ENCODE data around the gene GMIP.
"Not testable (repeated sequence)": the region's sequence is repeated elsewhere in the genome, so short reads cannot be mapped to it uniquely, and the experiment has no call there.

The GMIP gene

GRCh38 chr19:19635313-19635702 lies 8.1 kb downstream of the GMIP start:
- DNase-seq, result no peak

DNA sequence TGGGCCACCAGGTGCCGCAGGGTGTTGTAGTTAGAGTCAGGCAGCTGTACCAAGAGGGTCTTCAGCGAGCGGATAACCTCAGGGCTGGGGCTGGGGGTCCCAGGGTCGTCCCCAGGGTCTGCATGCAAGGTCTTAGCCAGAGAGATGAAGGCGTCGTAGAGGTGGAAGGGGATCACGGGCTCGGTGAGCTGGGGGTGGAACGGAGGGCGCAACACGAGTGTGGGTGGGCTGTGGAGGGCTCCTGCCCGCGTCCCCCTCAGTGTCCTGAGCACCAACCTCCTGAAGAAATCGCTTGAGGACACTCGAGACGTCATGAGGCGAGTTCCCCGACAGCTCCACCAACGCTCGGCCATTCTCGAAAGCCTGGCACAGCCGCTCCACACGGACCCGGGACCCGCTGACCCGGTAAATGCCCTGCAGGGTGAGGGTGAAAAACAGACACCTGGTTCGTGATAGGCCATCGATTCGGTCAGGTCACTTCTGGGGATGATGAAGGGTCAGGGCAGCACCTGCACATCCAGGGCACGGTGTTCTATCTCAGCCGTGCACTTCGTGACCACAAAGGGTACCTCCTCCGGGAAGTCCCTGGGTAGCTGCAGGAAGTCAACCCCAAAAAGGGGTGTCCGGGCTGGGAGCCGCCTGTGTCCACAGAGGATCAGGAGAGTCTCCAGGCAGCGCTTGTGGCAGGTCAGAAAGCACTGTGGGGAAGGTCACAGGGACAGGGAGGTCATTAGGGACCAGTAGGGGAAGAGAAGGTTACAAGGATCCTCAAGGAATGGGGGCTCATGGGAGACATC lies 8.7 kb downstream of the GMIP start:
- DNase-seq, result no peak

- no peak for DNase-seq
Measured at GRCh38 chr19:19633711-19634515, 9.5 kb downstream of the GMIP start.

- no peak for DNase-seq
Measured at GRCh38 chr19:19632661-19633060, 10.8 kb downstream of the GMIP start.

GRCh38 chr19:19631346-19631745 lies 12.1 kb downstream of the GMIP start:
- no peak for DNase-seq

GRCh38 chr19:19630426-19630825 lies 13.0 kb downstream of the GMIP start:
- DNase-seq, result no peak

- DNase-seq, result no peak
Measured at GRCh38 chr19:19630062-19630414, 13.4 kb downstream of the GMIP start.

DNA sequence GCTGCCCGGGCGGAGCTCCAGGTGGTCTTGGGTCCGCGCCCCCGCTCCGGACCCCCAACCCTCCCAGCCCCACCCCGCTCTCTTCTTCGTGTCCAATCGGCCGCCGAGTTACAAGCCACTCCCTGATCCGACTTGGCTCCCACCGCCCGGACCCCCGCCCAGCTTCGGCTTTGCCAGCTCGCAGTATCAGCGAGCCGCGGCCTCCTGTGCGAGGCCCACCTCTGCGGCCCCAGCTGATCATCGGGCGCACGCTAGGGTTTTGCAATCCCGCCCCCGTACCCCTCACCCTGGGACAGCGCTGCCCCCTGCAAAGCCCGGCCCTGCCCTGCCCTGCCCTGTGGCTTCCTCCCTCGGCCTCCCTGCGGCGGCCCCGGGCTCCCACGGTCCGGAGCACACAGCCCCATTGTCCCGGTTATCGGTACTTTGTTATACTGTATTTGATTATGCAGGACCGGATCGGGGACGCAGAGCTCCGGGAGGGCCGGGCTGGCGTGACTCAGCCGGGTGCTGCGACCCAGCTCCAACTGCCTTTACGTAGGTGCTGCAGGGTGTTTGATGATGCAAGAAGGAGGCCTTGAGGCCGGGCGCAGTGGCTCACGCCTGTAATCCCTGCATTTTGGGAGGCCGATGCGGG lies 14.8 kb downstream of the GMIP start:
- peak; percentile 64 for DNase-seq

- peak; percentile 22 for DNase-seq
Measured at GRCh38 chr19:19627621-19628500, 15.6 kb downstream of the GMIP start, which contains the start of gene LPAR2. Gene LPAR2 (minus strand): TSS chr19:19628220. CDS start chr19:19627275, 945 bp downstream.

- no peak for DNase-seq
Measured at GRCh38 chr19:19626516-19627472, 16.7 kb downstream of the GMIP start.

DNA sequence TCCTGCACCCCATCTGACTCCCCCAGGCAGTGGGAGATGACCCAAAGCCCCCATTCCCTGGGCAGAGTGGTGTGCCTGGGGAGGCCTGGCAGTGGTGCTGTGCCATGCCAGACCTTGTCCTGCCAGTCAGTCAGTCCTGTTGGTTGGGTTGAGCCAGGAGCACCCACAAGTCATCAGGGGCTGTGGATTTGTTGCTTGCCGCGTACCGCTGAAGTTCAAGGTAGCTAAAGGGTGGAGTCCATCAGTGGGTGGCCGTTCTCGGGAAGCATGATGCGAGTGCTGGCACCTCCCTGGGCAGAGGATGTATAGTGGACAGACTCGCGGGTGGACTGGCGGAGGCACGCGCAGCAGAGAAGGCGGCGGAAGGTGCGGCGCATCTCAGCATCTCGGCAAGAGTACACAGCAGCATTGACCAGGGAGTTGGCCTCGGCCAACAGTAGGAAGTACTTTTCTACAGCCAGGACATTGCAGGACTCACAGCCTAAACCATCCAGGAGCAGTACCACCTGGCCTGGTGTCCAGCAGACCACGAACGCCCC lies 19.4 kb downstream of the GMIP start:
- no peak for DNase-seq

DNA sequence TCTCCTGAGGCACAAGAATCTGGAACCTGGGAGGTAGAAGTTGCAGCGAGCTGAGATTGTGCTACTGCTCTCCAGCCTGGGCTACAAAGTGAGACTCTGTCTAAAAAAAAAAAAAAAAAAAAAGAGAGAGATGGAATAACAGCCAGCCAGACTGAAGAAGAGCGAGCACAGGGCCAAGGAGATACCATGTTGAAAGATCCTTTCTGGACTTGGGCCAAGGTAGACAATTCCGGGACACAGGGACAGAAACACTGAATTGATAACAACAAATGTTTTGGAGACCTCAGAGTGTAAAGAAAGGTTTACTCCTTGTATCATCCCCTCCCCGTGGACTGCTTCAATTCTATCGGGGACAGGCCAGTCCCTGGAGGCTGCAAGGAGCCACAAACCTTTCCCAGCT lies 20.1 kb downstream of the GMIP start:
- no peak for DNase-seq

GRCh38 chr19:19619849-19620210 lies 23.6 kb downstream of the GMIP start:
- DNase-seq, result no peak

GRCh38 chr19:19619181-19619848 lies 24.1 kb downstream of the GMIP start:
- DNase-seq, result no peak

- DNase-seq, result peak; percentile 94
Measured at GRCh38 chr19:19618219-19619051, 25.0 kb downstream of the GMIP start, which contains the start of gene PBX4. Gene PBX4 (minus strand): TSS chr19:19618687. CDS start chr19:19618629, 58 bp downstream.

DNA sequence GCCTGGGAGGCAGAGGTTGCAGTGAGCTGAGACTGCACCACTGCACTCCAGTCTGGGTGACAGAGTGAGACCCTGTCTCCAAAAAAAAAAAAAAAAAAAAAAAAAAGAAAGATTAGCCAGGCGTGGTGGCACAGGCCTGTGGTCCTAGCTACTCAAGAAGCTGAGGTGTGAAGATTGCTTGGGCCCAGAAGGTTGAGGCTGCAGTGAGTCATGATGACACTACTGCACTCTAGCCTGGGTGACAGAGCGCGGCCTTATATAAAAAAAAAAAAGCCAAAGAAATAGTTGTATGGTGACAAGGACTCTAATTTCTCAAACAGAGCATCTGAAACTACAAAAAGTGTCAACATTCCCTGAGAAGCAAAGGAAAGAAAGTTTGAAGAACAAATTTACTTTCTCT lies 28.4 kb downstream of the GMIP start:
- peak; percentile 69 for DNase-seq

DNA sequence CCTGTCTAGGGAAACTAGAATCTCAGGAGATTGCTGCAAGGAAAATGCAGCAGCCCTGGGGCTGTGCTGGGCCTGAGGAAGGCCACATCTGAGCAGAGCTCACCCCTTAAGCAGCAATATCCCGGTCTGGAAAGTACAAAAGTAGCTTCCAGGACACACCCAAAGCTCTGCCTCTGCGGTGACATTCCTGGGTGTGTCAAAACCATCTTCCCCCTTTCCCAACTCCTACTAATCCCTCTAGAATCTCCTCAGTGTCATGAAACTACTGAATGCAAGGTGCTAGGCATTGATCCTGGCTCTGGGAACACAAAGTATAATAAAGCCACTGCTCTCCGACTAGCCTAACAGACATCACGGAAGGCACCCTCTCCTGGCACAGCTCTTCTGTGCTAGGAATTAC lies 30.0 kb downstream of the GMIP start:
- DNase-seq, result peak; percentile 48

DNA sequence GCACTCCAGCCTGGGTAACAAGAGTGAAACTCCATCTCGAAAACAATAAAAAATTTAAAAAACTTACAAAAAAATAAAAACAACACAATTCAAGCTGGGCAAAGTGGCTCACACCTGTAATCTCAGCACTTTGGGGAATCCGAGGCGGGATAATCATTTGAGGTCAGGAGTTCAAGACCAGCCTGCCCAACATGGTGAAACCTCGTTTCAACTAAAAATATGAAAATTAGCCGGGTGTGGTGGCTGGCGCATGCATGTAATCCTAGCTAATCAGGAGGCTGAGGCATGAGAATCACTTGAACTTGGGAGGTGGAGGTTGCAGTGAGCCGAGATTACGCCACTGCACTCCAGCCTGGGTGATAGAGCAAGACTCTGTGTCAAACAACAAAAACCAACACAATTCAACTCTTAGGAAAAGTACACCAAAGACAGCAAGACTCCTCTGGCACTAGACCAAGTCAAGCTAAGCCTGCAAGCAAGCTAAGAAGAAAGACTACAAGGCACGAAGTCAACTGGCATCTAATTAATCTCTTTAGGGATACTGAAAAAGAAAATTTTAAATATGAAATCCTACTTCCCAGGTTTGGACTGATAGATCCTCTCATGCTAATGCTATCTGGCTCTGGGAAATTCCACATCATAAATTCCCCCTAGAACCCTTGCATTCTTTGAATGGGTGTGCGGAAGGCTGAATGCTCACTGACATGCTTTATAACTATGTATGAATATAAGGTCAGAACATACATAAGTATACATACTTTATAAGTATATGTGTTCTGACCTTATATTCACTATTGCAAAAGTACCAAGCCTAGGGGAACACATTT lies 32.9 kb downstream of the GMIP start:
- DNase-seq, result no peak

DNA sequence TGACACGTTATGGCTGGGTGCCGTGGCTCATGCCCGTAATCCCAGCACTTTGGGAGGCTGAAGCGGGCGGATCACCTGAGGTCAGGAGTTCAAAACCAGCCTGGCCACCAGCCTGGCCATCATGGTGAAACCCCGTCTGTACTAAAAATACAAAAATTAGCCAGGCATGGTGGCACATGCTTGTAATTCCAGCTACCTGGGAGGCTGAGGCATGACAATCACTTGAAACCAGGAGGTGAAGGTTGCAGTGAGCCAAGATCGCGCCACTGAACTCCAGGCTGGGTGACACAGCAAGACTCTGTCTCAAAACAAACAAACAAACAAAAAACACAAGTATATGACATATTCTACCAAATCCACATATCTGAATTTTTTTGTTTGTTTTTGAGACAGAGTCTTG lies 36.8 kb downstream of the GMIP start:
- DNase-seq, result not testable (repeated sequence)

Measured in EL (cell line).